HG03159 (cell line): Measurements from ENCODE around the gene SMU1.

Source experiments
- ATAC-seq: cut with Tn5 transposase; IDR thresholded peaks from one replicate; pipeline ENCODE4 v1.9.1; 2021; ENCODE audit warnings: mild to moderate bottlenecking, moderate library complexity; ENCODE audit not compliant: unreplicated experiment

SMU1 gene

GRCh38 chr9:33048054-33048465 is 28.4 kb downstream of the SMU1 start:
- ATAC-seq = no peak

GRCh38 chr9:33046061-33046460 is 30.4 kb downstream of the SMU1 start:
- ATAC-seq = no peak

- ATAC-seq = no peak
These were observed 31.7 kb downstream of the SMU1 start for GRCh38 chr9:33044677-33045282.

GRCh38 chr9:33044162-33044673 is 32.3 kb downstream of the SMU1 start:
- peak; percentile 83 for ATAC-seq

GRCh38 chr9:33043671-33044070 is 32.8 kb downstream of the SMU1 start:
- ATAC-seq = no peak

- no peak for ATAC-seq
These were observed 34.0 kb downstream of the SMU1 start for GRCh38 chr9:33042473-33042872.

- no peak for ATAC-seq
These were observed 34.9 kb downstream of the SMU1 start for GRCh38 chr9:33041432-33042188.

- ATAC-seq = no peak
These were observed 35.6 kb downstream of the SMU1 start for GRCh38 chr9:33040792-33041431.

- ATAC-seq = no peak
These were observed 43.6 kb downstream of the SMU1 start for GRCh38 chr9:33032865-33033264.

GRCh38 chr9:33032292-33032691 is 44.2 kb downstream of the SMU1 start:
- no peak for ATAC-seq

GRCh38 chr9:33030285-33030684 is 46.2 kb downstream of the SMU1 start:
- no peak for ATAC-seq

GRCh38 chr9:33029231-33029786 is 47.2 kb downstream of the SMU1 start:
- no peak for ATAC-seq

- peak; percentile 42 for ATAC-seq
These were observed 50.7 kb downstream of the SMU1 start for GRCh38 chr9:33025572-33026342.

GRCh38 chr9:33024966-33025571 is 51.4 kb downstream of the SMU1 start, which contains the start of gene DNAJA1:
DNAJA1 (plus strand) TSS chr9:33025273; CDS start chr9:33026485, 1,212 bp downstream.
- ATAC-seq = peak; percentile 90

- ATAC-seq = no peak
These were observed 52.1 kb downstream of the SMU1 start for GRCh38 chr9:33024126-33024965.

GRCh38 chr9:33023661-33024060 is 52.8 kb downstream of the SMU1 start:
- ATAC-seq = no peak

GRCh38 chr9:33022755-33023154 is 53.7 kb downstream of the SMU1 start:
- no peak for ATAC-seq

- ATAC-seq = no peak
These were observed 54.2 kb downstream of the SMU1 start for GRCh38 chr9:33022303-33022702.

- ATAC-seq = no peak
These were observed 56.7 kb downstream of the SMU1 start for GRCh38 chr9:33019797-33020196.
